Lung (tissue), 12 donors: ENCODE results near the gene TAS1R1. TPM values are rescaled to one million over a fixed set of nuclear protein-coding genes. Genes with fewer than 3 reads are reported as not detected.

Experiments used
- ATAC-seq: fragments of 200-7000 bp; cut with Tn5 transposase; one replicate; pipeline ENCODE4 v1.9.1; 2020; ENCODE audit warnings: moderate number of reproducible peaks; ENCODE audit not compliant: insufficient read depth, low FRiP score
- DNase-seq, 3 donors: peaks; one replicate each; pipeline ENCODE4 v3.0.0-alpha.2; 2013 to 2017
- H3K27ac ChIP-seq, 2 donors: one replicate each; pipeline ENCODE4 v1.5.1; 2013; ENCODE audit warnings: mild to moderate bottlenecking in 2 of 2, moderate library complexity in 2 of 2, control low read depth in 1 of 2, inconsistent platforms in 1 of 2, low read depth in 1 of 2, low read length in 1 of 2
- H3K27me3 ChIP-seq, 3 donors: one replicate each; pipeline ENCODE4 v1.5.1; 2013; ENCODE audit warnings: low read length in 2 of 3; ENCODE audit not compliant: control insufficient read depth in 3 of 3, insufficient read depth in 3 of 3
- H3K36me3 ChIP-seq, 4 donors: one replicate each; pipeline ENCODE4 v1.5.1; 2013; ENCODE audit warnings: low read length in 4 of 4, mild to moderate bottlenecking in 1 of 4, moderate library complexity in 1 of 4; ENCODE audit not compliant: control insufficient read depth in 4 of 4, insufficient read depth in 4 of 4
- H3K4me1 ChIP-seq, 5 donors: one replicate each; pipeline ENCODE4 v1.5.1; 2013; ENCODE audit warnings: low read length in 5 of 5, mild to moderate bottlenecking in 2 of 5, moderate library complexity in 1 of 5; ENCODE audit not compliant: control insufficient read depth in 5 of 5, insufficient read depth in 5 of 5
- H3K4me3 ChIP-seq: one replicate; pipeline ENCODE4 v1.5.1; 2013; ENCODE audit warnings: mild to moderate bottlenecking, control low read depth, moderate library complexity
- H3K9ac ChIP-seq, 2 donors: one replicate each; pipeline ENCODE4 v1.5.1; 2013; ENCODE audit warnings: low read length in 2 of 2, control low read depth in 1 of 2; ENCODE audit not compliant: insufficient read depth in 1 of 2
- H3K9me3 ChIP-seq, 4 donors: one replicate each; pipeline ENCODE4 v1.5.1; 2013; ENCODE audit warnings: low read length in 3 of 4, mild to moderate bottlenecking in 1 of 4, moderate library complexity in 1 of 4; ENCODE audit not compliant: control insufficient read depth in 4 of 4, insufficient read depth in 3 of 4
- CTCF ChIP-seq: IDR thresholded peaks from 2 replicates; pipeline ENCODE4 v1.5.1; 2012; ENCODE audit warnings: mild to moderate bottlenecking; ENCODE audit errors: control extremely low read depth, extremely low read depth
- WGBS, 2 donors: extraction: QIAGEN DNeasy Blood & Tissue Kit; methylation state at CpG; one replicate each; pipeline ENCODE4 v1.1.7; 2013; 5-methylcytosine and 5-hydroxymethylcytosine counted together
- polyA plus RNA-seq, 2 donors: library from polyadenylated mRNA; stranded (reverse); fragments of 200-250 nt; gene quantifications; one replicate each; pipeline ENCODE4 v1.2.1, GENCODE V29; 2013
- total RNA-seq, 2 donors: library from RNA; depleted of rRNA in 1 of 2; stranded (reverse); fragments of >200 nt in 1 of 2; gene quantifications; one replicate each; pipeline ENCODE4 v1.2.1, GENCODE V29; 2014 to 2021
- donor health status: control.
- donor health status: control.
- donor health status: Bipolar disorder and iron deficiency.
- donor health status: healthy.
- donor health status: DM: yes; HTN: yes; CAD: no.

TAS1R1 gene
- total and polyA plus RNA-seq, 4 donors = 0.02 to 0.51 (median 0.15) TPM

DNA sequence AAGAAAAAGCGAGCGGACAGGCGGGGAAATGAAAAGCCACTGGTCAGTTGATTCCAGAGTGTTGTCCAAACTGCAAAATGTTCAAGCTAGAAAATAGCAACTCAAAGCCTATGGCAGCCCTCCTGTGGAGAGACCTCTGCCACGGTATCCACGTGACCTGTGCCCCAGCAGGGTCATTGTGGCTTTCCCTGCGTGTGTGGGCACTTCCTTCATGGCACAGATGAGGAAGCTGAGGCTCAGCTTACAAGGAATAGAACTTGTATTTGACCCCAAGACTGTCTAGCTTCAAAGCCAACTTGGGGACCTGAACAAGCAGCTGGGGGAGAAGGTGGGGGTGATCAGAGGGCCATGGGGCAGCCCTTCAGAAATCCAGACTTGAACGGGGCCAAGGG lies 48.1 kb upstream of the TAS1R1 start:
- TF ChIP-seq CTCF = no peak
- Histone ChIP-seq H3K27ac (no peak overlapping the region), H3K9ac (no peak overlapping the region), H3K4me1 (peaks cover 0 to 7% (median 0%) of the 10 kb centered on the region in 5 donors), H3K9me3 (no peaks in the 10 kb centered on the region), H3K4me3 (no peak overlapping the region), H3K36me3 (no peaks in the 10 kb centered on the region), H3K27me3 (no peaks in the 10 kb centered on the region)
- whole genome bisulfite sequencing, 2 donors = 63 to 67% methylated on average over 7 of the region's 7 CpGs
- ATAC-seq (no peak), DNase-seq (no peak)

- WGBS, 2 donors = 80 to 90% methylated on average over 12 of the region's 12 CpGs
- H3K9me3 ChIP-seq = no peaks in the 10 kb centered on the region
- ATAC-seq (no peak), DNase-seq (no peak)
- no peak overlapping the region for H3K4me3 ChIP-seq
- H3K4me1 ChIP-seq = peaks cover 0 to 3% (median 0%) of the 10 kb centered on the region in 5 donors
- no peaks in the 10 kb centered on the region for H3K36me3 ChIP-seq
- no peak overlapping the region for H3K9ac ChIP-seq
- H3K27me3 ChIP-seq = no peaks in the 10 kb centered on the region
- no peak overlapping the region for H3K27ac ChIP-seq
- no peak for TF ChIP-seq CTCF
Measured at GRCh38 chr1:6507461-6507911, 47.6 kb upstream of the TAS1R1 start.

DNA sequence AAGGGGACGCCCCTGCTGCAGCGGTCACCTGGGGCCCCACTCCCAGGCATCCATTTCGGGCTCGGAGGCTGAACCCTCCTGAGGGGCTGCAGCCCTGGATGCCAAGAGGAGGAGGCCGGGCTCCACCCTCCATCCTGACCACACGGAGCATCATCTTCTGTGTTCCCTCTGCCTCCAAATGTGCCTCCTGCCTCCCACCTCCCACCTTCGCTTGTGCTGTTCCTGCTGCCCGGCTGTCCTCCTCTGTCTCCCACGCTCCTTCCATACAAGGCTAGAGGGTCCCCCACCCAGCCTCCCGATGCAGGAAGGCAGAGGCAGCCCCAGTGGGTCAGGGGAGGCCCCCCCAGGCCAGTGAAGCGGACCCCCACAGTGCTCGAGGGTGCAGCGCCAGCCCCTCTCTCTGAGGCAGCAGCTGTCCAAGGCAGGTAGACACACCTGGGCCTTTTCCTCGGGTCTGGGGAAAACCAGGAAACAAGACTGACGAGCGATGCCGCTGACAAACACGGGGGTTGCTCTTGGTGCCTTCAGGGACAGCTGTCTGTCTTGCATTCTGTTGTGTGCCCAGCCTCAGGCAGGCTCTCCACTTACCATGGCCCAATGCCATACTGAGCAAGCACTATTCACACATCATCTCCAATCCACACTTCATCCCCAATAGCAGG lies 46.8 kb upstream of the TAS1R1 start:
- 83 to 94% methylated on average over 18 of the region's 18 CpGs for WGBS, 2 donors
- Histone ChIP-seq H3K9ac (no peak overlapping the region), H3K9me3 (no peaks in the 10 kb centered on the region), H3K36me3 (no peaks in the 10 kb centered on the region), H3K4me3 (no peak overlapping the region), H3K27ac (no peak overlapping the region), H3K4me1 (no peaks in the 10 kb centered on the region), H3K27me3 (no peaks in the 10 kb centered on the region)
- DNase-seq (no peak), ATAC-seq (no peak)
- no peak for TF ChIP-seq CTCF

DNA sequence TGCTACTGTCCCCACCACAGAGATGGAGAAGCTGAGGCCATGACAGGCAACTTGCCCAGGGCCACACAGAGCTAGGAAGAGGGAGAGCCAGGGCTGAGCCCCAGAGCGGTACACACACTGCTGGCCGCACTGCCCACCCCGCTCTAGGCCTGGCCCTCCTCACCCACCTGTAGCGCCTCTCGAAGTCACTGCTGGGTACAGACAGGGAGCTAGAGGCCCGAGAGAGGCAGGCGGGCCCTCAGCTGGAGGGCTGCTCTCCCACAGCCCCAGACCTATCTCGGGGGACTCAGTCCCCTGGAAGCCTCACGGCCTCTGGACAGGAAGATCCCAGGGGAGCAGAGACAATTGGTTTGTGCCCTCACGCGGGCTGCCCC lies 46.3 kb upstream of the TAS1R1 start:
- Histone ChIP-seq H3K4me3 (no peak overlapping the region), H3K27ac (no peak overlapping the region), H3K9me3 (no peaks in the 10 kb centered on the region), H3K4me1 (no peaks in the 10 kb centered on the region), H3K36me3 (no peaks in the 10 kb centered on the region), H3K27me3 (no peaks in the 10 kb centered on the region), H3K9ac (no peak overlapping the region)
- WGBS, 2 donors = 87 to 91% methylated on average over 11 of the region's 11 CpGs
- no peak for ATAC-seq
- no peak for TF ChIP-seq CTCF
- DNase-seq = no peak
